Measurements from ENCODE around the gene DDX10. TPM values are rescaled to one million over a fixed set of nuclear protein-coding genes. Genes with fewer than 3 reads are reported as not detected.

DDX10 gene
- total and polyA plus RNA-seq, 2 experiments from 2014 or later, result 32.4 to 37.8 TPM

DNA sequence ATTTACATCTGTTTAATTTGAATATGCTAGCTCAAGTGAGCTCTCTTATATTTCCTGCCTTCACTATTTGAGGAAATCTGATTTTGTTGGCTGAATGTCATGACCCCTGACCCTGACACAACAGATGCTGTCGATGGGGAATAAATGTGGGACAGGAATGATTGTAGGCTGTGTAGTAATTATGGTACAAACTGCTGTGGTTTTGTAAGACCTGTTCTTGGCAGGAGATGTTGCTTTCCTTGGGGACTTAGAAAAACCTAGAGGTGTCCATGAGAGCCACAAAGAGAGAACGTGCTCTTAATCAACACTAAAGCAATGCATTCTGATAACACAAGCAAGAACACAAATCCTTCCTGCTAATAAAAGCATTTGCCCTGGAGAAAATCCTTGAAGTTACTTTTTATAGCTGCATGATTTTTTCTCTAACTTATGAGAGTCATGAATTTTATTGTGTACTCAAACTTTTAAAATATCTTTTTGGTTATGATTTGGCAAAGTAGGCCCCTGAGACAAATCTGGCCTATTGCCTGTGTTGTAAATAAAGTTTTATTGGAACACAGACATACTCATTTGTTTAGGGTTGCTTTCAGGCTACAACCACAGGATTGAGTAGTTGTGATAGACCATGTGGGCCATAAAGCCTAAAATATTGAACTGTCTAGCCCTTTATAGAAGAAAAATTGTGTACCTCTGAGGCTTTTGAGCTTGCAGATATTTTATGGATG lies 90.2 kb downstream of the DDX10 start (continued):
- TF ChIP-seq, protein P1, sequence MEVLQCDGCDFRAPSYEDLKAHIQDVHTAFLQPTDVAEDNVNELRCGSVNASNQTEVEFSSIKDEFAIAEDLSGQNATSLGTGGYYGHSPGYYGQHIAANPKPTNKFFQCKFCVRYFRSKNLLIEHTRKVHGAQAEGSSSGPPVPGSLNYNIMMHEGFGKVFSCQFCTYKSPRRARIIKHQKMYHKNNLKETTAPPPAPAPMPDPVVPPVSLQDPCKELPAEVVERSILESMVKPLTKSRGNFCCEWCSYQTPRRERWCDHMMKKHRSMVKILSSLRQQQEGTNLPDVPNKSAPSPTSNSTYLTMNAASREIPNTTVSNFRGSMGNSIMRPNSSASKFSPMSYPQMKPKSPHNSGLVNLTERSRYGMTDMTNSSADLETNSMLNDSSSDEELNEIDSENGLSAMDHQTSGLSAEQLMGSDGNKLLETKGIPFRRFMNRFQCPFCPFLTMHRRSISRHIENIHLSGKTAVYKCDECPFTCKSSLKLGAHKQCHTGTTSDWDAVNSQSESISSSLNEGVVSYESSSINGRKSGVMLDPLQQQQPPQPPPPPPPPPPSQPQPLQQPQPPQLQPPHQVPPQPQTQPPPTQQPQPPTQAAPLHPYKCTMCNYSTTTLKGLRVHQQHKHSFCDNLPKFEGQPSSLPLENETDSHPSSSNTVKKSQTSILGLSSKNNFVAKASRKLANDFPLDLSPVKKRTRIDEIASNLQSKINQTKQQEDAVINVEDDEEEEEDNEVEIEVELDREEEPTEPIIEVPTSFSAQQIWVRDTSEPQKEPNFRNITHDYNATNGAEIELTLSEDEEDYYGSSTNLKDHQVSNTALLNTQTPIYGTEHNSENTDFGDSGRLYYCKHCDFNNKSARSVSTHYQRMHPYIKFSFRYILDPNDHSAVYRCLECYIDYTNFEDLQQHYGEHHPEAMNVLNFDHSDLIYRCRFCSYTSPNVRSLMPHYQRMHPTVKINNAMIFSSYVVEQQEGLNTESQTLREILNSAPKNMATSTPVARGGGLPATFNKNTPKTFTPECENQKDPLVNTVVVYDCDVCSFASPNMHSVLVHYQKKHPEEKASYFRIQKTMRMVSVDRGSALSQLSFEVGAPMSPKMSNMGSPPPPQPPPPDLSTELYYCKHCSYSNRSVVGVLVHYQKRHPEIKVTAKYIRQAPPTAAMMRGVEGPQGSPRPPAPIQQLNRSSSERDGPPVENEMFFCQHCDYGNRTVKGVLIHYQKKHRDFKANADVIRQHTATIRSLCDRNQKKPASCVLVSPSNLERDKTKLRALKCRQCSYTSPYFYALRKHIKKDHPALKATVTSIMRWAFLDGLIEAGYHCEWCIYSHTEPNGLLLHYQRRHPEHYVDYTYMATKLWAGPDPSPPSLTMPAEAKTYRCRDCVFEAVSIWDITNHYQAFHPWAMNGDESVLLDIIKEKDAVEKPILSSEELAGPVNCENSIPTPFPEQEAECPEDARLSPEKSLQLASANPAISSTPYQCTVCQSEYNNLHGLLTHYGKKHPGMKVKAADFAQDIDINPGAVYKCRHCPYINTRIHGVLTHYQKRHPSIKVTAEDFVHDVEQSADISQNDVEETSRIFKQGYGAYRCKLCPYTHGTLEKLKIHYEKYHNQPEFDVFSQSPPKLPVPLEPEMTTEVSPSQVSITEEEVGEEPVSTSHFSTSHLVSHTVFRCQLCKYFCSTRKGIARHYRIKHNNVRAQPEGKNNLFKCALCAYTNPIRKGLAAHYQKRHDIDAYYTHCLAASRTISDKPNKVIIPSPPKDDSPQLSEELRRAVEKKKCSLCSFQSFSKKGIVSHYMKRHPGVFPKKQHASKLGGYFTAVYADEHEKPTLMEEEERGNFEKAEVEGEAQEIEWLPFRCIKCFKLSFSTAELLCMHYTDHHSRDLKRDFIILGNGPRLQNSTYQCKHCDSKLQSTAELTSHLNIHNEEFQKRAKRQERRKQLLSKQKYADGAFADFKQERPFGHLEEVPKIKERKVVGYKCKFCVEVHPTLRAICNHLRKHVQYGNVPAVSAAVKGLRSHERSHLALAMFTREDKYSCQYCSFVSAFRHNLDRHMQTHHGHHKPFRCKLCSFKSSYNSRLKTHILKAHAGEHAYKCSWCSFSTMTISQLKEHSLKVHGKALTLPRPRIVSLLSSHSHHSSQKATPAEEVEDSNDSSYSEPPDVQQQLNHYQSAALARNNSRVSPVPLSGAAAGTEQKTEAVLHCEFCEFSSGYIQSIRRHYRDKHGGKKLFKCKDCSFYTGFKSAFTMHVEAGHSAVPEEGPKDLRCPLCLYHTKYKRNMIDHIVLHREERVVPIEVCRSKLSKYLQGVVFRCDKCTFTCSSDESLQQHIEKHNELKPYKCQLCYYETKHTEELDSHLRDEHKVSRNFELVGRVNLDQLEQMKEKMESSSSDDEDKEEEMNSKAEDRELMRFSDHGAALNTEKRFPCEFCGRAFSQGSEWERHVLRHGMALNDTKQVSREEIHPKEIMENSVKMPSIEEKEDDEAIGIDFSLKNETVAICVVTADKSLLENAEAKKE (CRISPR knock-in tag; IDR thresholded peaks at IDR 0.05), result no peak
- TF ChIP-seq, protein P2, sequence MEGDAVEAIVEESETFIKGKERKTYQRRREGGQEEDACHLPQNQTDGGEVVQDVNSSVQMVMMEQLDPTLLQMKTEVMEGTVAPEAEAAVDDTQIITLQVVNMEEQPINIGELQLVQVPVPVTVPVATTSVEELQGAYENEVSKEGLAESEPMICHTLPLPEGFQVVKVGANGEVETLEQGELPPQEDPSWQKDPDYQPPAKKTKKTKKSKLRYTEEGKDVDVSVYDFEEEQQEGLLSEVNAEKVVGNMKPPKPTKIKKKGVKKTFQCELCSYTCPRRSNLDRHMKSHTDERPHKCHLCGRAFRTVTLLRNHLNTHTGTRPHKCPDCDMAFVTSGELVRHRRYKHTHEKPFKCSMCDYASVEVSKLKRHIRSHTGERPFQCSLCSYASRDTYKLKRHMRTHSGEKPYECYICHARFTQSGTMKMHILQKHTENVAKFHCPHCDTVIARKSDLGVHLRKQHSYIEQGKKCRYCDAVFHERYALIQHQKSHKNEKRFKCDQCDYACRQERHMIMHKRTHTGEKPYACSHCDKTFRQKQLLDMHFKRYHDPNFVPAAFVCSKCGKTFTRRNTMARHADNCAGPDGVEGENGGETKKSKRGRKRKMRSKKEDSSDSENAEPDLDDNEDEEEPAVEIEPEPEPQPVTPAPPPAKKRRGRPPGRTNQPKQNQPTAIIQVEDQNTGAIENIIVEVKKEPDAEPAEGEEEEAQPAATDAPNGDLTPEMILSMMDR (conservative IDR thresholded peaks at IDR 0.05; ENCODE audit: low read depth in 2 of 2), result no peak
- TF ChIP-seq JUNB (IDR thresholded peaks at IDR 0.05; ENCODE audit: unreplicated experiment), result no peak
- no peak for TF ChIP-seq EZH2phosphoT487 (IDR thresholded peaks at IDR 0.05; ENCODE audit: unreplicated experiment)
- TF ChIP-seq ZNF331 (CRISPR knock-in tag; IDR thresholded peaks at IDR 0.05; ENCODE audit: low read depth), result no peak
- TF ChIP-seq NANOG (IDR thresholded peaks at IDR 0.05; ENCODE audit: borderline replicate concordance), result no peak

DNA sequence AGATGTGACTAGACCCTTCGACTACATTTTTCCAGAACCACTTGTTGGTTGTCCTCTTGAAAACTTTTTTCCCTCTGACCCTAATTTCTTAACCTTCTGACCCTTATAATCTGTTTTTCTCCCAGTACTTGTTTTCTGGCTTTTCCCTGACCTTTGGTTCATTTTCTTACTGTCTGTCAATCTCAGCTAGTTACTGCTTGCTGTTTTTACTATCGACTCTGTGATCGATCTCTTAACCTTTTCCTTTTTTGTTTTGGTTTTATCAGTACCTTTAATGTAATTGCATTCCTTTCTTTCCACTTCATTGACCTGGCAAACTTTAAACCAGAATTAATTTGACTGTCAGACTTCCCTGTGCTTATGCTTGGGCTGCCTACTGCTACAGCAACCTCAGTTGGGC lies 92.8 kb downstream of the DDX10 start:
- no peaks in the 10 kb centered on the region for H3K9me3 Mint-ChIP-seq
- no peaks in the 10 kb centered on the region for H3K27me3 ChIP-seq (ENCODE audit: insufficient read depth)
- H3K27ac Mint-ChIP-seq, result peak overlapping the region; percentile 38
- DNase-seq (ENCODE audit: low spot score), result no peak
- no peaks in the 10 kb centered on the region for H3K27me3 Mint-ChIP-seq (ENCODE audit: insufficient read depth, low read depth, poor library complexity)
- peaks cover 31% of the 10 kb centered on the region for H3K4me1 Mint-ChIP-seq
- ATAC-seq, result no peak
- peaks cover 49% of the 10 kb centered on the region for H3K79me2 ChIP-seq (replicated peaks; ENCODE audit: insufficient read depth)
- H2AFZ ChIP-seq, result no peak overlapping the region
- no peak overlapping the region for H3K27ac ChIP-seq (ENCODE audit: low read depth)
- no peaks in the 10 kb centered on the region for H3F3A ChIP-seq (replicated peaks; ENCODE audit: low read depth)
- H3K4me3 ChIP-seq, result no peak overlapping the region
- H3K9me2 ChIP-seq (ENCODE audit: insufficient read depth), result no peaks in the 10 kb centered on the region
- H3K4me2 ChIP-seq, result no peak overlapping the region
- H3K36me3 Mint-ChIP-seq (ENCODE audit: low read depth), result no peaks in the 10 kb centered on the region
- no peaks in the 10 kb centered on the region for H3K36me3 ChIP-seq (ENCODE audit: insufficient read depth)
- H4K20me1 ChIP-seq (replicated peaks; ENCODE audit: insufficient read depth), result no peaks in the 10 kb centered on the region; the same call in 1 of the 2 replicates
- H3K4me1 ChIP-seq (ENCODE audit: insufficient read depth), result peaks cover 11% of the 10 kb centered on the region
- no peak overlapping the region for H3K4me3 Mint-ChIP-seq
- TF ChIP-seq POLR2AphosphoS5 (IDR thresholded peaks at IDR 0.05; ENCODE audit: low read depth), result no peak
- TF ChIP-seq, protein P3, sequence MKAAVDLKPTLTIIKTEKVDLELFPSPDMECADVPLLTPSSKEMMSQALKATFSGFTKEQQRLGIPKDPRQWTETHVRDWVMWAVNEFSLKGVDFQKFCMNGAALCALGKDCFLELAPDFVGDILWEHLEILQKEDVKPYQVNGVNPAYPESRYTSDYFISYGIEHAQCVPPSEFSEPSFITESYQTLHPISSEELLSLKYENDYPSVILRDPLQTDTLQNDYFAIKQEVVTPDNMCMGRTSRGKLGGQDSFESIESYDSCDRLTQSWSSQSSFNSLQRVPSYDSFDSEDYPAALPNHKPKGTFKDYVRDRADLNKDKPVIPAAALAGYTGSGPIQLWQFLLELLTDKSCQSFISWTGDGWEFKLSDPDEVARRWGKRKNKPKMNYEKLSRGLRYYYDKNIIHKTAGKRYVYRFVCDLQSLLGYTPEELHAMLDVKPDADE (IDR thresholded peaks at IDR 0.05), result no peak
- TF ChIP-seq NANOG (IDR thresholded peaks at IDR 0.05; ENCODE audit: borderline replicate concordance), result no peak
